H9 (cell line): ENCODE results near the gene CYBA. TPM values are rescaled to one million over a fixed set of nuclear protein-coding genes. Genes with fewer than 3 reads are reported as not detected.

Experiments used
- DNase-seq: peaks from one replicate; pipeline ENCODE4 v3.0.0-alpha.2; 2017
- H2AFZ ChIP-seq: one replicate; pipeline ENCODE4 v1.6.1; 2013; ENCODE audit warnings: mild to moderate bottlenecking, low read length, control low read depth, moderate library complexity
- H2AK5ac ChIP-seq: 2 replicates; pipeline ENCODE4 v1.6.1; 2013; ENCODE audit warnings: low read length, control low read depth, mixed read lengths; ENCODE audit not compliant: insufficient read length
- H2BK120ac ChIP-seq: one replicate; pipeline ENCODE4 v1.6.1; 2013; ENCODE audit warnings: low read depth, mild to moderate bottlenecking, low read length, control low read depth, inconsistent platforms; ENCODE audit not compliant: poor library complexity, severe bottlenecking
- H2BK12ac ChIP-seq: 2 replicates; pipeline ENCODE4 v1.6.1; 2013; ENCODE audit warnings: low read length, control low read depth, mixed read lengths, low read depth; ENCODE audit not compliant: insufficient read length
- H2BK15ac ChIP-seq: 2 replicates; pipeline ENCODE4 v1.6.1; 2013; ENCODE audit warnings: low read depth, low read length, control low read depth
- H2BK20ac ChIP-seq: one replicate; pipeline ENCODE4 v1.6.1; 2013; ENCODE audit warnings: low read depth, mild to moderate bottlenecking, low read length, control low read depth, inconsistent platforms; ENCODE audit not compliant: poor library complexity, severe bottlenecking
- H2BK5ac ChIP-seq: 2 replicates; pipeline ENCODE4 v1.6.1; 2013; ENCODE audit warnings: low read length, control low read depth, mixed read lengths; ENCODE audit not compliant: insufficient read length
- H3K14ac ChIP-seq: 2 replicates; pipeline ENCODE4 v1.6.1; 2013; ENCODE audit warnings: low read length, control low read depth; ENCODE audit not compliant: insufficient read depth
- H3K18ac ChIP-seq: 2 replicates; pipeline ENCODE4 v1.6.1; 2013; ENCODE audit warnings: low read depth, mild to moderate bottlenecking, mixed read lengths, low read length, control low read depth; ENCODE audit not compliant: insufficient read length
- H3K23ac ChIP-seq: 2 replicates; pipeline ENCODE4 v1.6.1; 2013; ENCODE audit warnings: low read length, control low read depth, mixed read lengths, low read depth; ENCODE audit not compliant: insufficient read length
- H3K23me2 ChIP-seq: 2 replicates; pipeline ENCODE4 v1.6.1; 2013; ENCODE audit warnings: low read depth, mild to moderate bottlenecking, mixed read lengths, low read length, control low read depth; ENCODE audit not compliant: insufficient read length, poor library complexity, severe bottlenecking
- H3K27ac ChIP-seq: 2 replicates; pipeline ENCODE4 v1.5.1; 2013; ENCODE audit warnings: low read length, control low read depth, mixed read lengths, low read depth; ENCODE audit not compliant: insufficient read length
- H3K27me3 ChIP-seq: 2 replicates; pipeline ENCODE4 v1.6.1; 2013; ENCODE audit warnings: low read length, control low read depth, inconsistent platforms; ENCODE audit not compliant: insufficient read depth
- H3K4ac ChIP-seq: 2 replicates; pipeline ENCODE4 v1.6.1; 2013; ENCODE audit warnings: low read depth, mild to moderate bottlenecking, control low read depth, inconsistent platforms, low read length, moderate library complexity
- H3K4me1 ChIP-seq: 2 replicates; pipeline ENCODE4 v1.6.1; 2013; ENCODE audit warnings: low read length, control low read depth, inconsistent platforms; ENCODE audit not compliant: insufficient read depth
- H3K4me2 ChIP-seq: 2 replicates; pipeline ENCODE4 v1.6.1; 2013; ENCODE audit warnings: low read length, control low read depth, mixed read lengths; ENCODE audit not compliant: insufficient read length, insufficient read depth
- H3K56ac ChIP-seq: 2 replicates; pipeline ENCODE4 v1.6.1; 2013; ENCODE audit warnings: low read depth, mild to moderate bottlenecking, mixed read lengths, low read length, control low read depth; ENCODE audit not compliant: insufficient read length
- H3K79me1 ChIP-seq: 2 replicates; pipeline ENCODE4 v1.6.1; 2013; ENCODE audit warnings: low read depth, mild to moderate bottlenecking, moderate library complexity, low read length, control low read depth, inconsistent platforms; ENCODE audit not compliant: insufficient read depth, poor library complexity, severe bottlenecking
- H3K79me2 ChIP-seq: 2 replicates; pipeline ENCODE4 v1.6.1; 2013; ENCODE audit warnings: low read length, control low read depth, inconsistent platforms; ENCODE audit not compliant: insufficient read depth
- H3K9ac ChIP-seq: 2 replicates; pipeline ENCODE4 v1.6.1; 2013; ENCODE audit warnings: low read length, control low read depth, mixed read lengths; ENCODE audit not compliant: insufficient read length; ENCODE audit errors: extremely low read depth
- H3K9me3 ChIP-seq: one replicate; pipeline ENCODE4 v1.6.1; 2013; ENCODE audit warnings: low read depth, low read length, inconsistent platforms; ENCODE audit not compliant: control insufficient read depth
- H3T11ph ChIP-seq: one replicate; pipeline ENCODE4 v1.6.1; 2013; ENCODE audit warnings: mild to moderate bottlenecking, low read length, control low read depth, inconsistent platforms
- H4K20me1 ChIP-seq: one replicate; pipeline ENCODE4 v1.6.1; 2013; ENCODE audit not compliant: control insufficient read depth, insufficient read length, insufficient read depth
- H4K5ac ChIP-seq: 2 replicates; pipeline ENCODE4 v1.6.1; 2013; ENCODE audit warnings: low read depth, mild to moderate bottlenecking, mixed read lengths, low read length, control low read depth; ENCODE audit not compliant: insufficient read length
- H4K8ac ChIP-seq: replicated peaks from 2 replicates; pipeline ENCODE4 v1.6.1; 2013; ENCODE audit warnings: low read length, control low read depth, mixed read lengths, low read depth; ENCODE audit not compliant: insufficient read length
- H4K91ac ChIP-seq: 2 replicates; pipeline ENCODE4 v1.6.1; 2013; ENCODE audit warnings: low read depth, mild to moderate bottlenecking, moderate library complexity, mixed read lengths, low read length, control low read depth; ENCODE audit not compliant: insufficient read length
- H3K27ac Mint-ChIP-seq, 3 experiments: 2 replicates in 2 of 3; 3 replicates in 1 of 3; pipeline ENCODE4 v1.8.0; 2020 to 2021; ENCODE audit warnings: mixed read lengths in 3 of 3, mild to moderate bottlenecking in 1 of 3, moderate library complexity in 1 of 3
- H3K27me3 Mint-ChIP-seq: 2 replicates; pipeline ENCODE4 v1.8.0; 2021; ENCODE audit warnings: low read depth, mild to moderate bottlenecking, moderate library complexity, mixed read lengths
- H3K36me3 Mint-ChIP-seq, 3 experiments: 2 replicates in 2 of 3; 3 replicates in 1 of 3; pipeline ENCODE4 v1.8.0; 2020 to 2021; ENCODE audit warnings: low read depth in 3 of 3, mixed read lengths in 3 of 3; ENCODE audit not compliant: insufficient read depth in 1 of 3
- H3K4me1 Mint-ChIP-seq, 2 experiments: 2 replicates each; pipeline ENCODE4 v1.8.0; 2020; ENCODE audit warnings: mixed read lengths in 2 of 2
- H3K4me3 Mint-ChIP-seq, 2 experiments: 2 replicates in 1 of 2; 3 replicates in 1 of 2; pipeline ENCODE4 v1.8.0; 2020 to 2021; ENCODE audit warnings: mild to moderate bottlenecking in 2 of 2, mixed read lengths in 2 of 2, moderate library complexity in 1 of 2
- H3K9me3 Mint-ChIP-seq, 2 experiments: 2 replicates in 1 of 2; 3 replicates in 1 of 2; pipeline ENCODE4 v1.8.0; 2020; ENCODE audit warnings: mild to moderate bottlenecking in 2 of 2, mixed read lengths in 2 of 2, moderate library complexity in 1 of 2
- WGBS: extraction: QIAGEN DNeasy Blood & Tissue Kit; methylation state at CpG from one replicate; pipeline ENCODE4 v1.1.7; 2013; ENCODE audit warnings: missing lambda C conversion rate, low lambda C conversion rate, mixed read lengths; ENCODE audit not compliant: insufficient read length; ENCODE audit errors: extremely low coverage; 5-methylcytosine and 5-hydroxymethylcytosine counted together
- total RNA-seq: library from RNA; stranded (reverse); gene quantifications from 2 replicates; pipeline ENCODE4 v1.2.1, GENCODE V29; 2021
- TF ChIP-seq, protein P1 (sequence below): fragments of 200-600 bp; sonication (generic); conservative IDR thresholded peaks from 3 replicates; pipeline ENCODE4 v1.8.0; 2021; ENCODE audit warnings: antibody characterized with exemption, mild to moderate bottlenecking

Gene CYBA
- total RNA-seq, 1 experiment from 2014 or later: 153 TPM

DNA sequence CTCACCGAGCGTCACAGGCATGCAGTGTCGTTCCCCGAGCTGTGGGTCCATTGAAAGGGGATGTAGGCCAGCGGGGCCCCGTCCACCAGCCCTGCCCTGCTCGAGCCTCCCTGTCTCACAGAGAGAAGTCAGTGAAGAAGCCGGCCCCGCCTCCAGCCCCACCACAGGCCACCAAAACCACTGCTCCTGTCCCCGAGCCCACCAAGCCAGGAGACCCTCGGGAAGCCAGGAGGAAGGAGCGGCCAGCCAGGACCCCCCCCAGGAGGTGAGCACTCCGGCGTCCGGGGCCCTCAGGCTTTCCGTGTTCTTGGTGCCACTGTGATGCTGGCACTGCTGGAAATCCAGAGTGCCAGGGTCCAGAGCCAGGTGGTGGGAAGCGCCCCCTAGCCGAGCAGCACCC, 26.4 kb downstream of the CYBA start:
- no peak overlapping the region for H4K5ac ChIP-seq
- no peak overlapping the region for H2BK5ac ChIP-seq
- no peak overlapping the region for H3K14ac ChIP-seq
- H4K8ac ChIP-seq: no peak overlapping the region
- no peak overlapping the region for H3K4ac ChIP-seq
- no peaks in the 10 kb centered on the region for H3K27me3 Mint-ChIP-seq
- H3K27ac Mint-ChIP-seq: no peak overlapping the region; a peak in 1 of 7 replicates
- no peaks in the 10 kb centered on the region for H4K20me1 ChIP-seq
- H3K4me3 Mint-ChIP-seq: no peak overlapping the region
- no peaks in the 10 kb centered on the region for H3K79me2 ChIP-seq
- no CpG with 5 or more reads among the region's 18 CpGs for WGBS
- peaks cover 0 to 15% of the 10 kb centered on the region in 2 experiments; a peak in 2 of 4 replicates for H3K4me1 Mint-ChIP-seq
- H3T11ph ChIP-seq: no peak overlapping the region
- no peaks in the 10 kb centered on the region for H3K79me1 ChIP-seq
- no peak overlapping the region for H4K91ac ChIP-seq
- H2BK20ac ChIP-seq: no peak overlapping the region
- no peak overlapping the region for H2AK5ac ChIP-seq
- no peak overlapping the region for H3K9ac ChIP-seq
- H3K36me3 Mint-ChIP-seq: peaks cover 20 to 74% (median 59%) of the 10 kb centered on the region in 3 experiments; a peak in 6 of 7 replicates
- no peak overlapping the region for H3K18ac ChIP-seq
- no peak overlapping the region for H2BK15ac ChIP-seq
- no peak overlapping the region for H3K27ac ChIP-seq
- no peak overlapping the region for H2BK12ac ChIP-seq
- no peaks in the 10 kb centered on the region for H3K9me3 ChIP-seq
- TF ChIP-seq, protein P1, sequence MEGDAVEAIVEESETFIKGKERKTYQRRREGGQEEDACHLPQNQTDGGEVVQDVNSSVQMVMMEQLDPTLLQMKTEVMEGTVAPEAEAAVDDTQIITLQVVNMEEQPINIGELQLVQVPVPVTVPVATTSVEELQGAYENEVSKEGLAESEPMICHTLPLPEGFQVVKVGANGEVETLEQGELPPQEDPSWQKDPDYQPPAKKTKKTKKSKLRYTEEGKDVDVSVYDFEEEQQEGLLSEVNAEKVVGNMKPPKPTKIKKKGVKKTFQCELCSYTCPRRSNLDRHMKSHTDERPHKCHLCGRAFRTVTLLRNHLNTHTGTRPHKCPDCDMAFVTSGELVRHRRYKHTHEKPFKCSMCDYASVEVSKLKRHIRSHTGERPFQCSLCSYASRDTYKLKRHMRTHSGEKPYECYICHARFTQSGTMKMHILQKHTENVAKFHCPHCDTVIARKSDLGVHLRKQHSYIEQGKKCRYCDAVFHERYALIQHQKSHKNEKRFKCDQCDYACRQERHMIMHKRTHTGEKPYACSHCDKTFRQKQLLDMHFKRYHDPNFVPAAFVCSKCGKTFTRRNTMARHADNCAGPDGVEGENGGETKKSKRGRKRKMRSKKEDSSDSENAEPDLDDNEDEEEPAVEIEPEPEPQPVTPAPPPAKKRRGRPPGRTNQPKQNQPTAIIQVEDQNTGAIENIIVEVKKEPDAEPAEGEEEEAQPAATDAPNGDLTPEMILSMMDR: no peak
- no peak for DNase-seq
- H2BK120ac ChIP-seq: no peak overlapping the region
- no peaks in the 10 kb centered on the region; a peak in 1 of 5 replicates for H3K9me3 Mint-ChIP-seq
- no peaks in the 10 kb centered on the region for H3K23me2 ChIP-seq
- H3K56ac ChIP-seq: no peak overlapping the region
- no peak overlapping the region for H2AFZ ChIP-seq
- H3K4me2 ChIP-seq: no peak overlapping the region
- H3K27me3 ChIP-seq: no peaks in the 10 kb centered on the region
- no peaks in the 10 kb centered on the region for H3K4me1 ChIP-seq
- no peak overlapping the region for H3K23ac ChIP-seq
